Stimulated activated CD4-positive, alpha-beta T cell treated with anti-CD3 and anti-CD28 coated beads, Interleukin-15, amount 100 ng/mL, for 24 hours (primary cell): Measurements from ENCODE around the gene DMRT1.

Experiments used
- DNase-seq: peaks from one replicate; pipeline ENCODE4 v3.0.0-alpha.2; 2020

The DMRT1 gene

GRCh38 chr9:926976-927375 lies 85.5 kb downstream of the DMRT1 start:
- no peak for DNase-seq

DNA sequence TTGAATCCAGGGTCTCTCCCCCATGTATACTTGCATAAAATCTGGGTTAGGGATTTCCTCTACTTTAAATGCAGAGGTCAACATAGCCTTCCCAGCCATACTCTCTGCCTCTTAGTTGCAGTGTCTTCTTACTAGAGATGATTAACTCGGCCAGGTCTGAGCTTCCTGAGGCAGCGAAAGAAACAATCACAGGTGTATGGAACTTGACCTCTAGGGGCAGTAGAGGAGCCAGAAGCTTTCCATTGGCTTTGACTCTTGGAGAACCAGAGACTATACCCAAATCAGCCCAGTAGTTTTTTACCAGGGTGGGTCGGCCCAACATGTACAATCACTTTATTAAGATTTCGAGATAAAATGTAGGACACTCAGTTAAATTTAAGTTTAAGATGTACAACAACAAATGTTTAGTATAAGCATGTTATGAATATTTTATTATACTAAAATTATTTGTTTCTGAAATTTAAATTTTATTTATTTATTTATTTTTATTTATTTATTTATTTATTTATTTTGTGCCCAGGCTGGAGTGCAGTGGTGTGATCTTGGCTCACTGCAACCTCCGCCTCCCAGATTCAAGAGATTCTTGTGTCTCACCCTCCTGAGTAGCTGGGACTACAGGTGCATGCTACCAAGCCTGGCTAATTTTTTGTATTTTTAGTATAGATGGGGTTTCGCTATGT lies 87.0 kb downstream of the DMRT1 start:
- DNase-seq = peak; percentile 8

- no peak for DNase-seq
Measured at GRCh38 chr9:929719-930118, 88.2 kb downstream of the DMRT1 start.

DNA sequence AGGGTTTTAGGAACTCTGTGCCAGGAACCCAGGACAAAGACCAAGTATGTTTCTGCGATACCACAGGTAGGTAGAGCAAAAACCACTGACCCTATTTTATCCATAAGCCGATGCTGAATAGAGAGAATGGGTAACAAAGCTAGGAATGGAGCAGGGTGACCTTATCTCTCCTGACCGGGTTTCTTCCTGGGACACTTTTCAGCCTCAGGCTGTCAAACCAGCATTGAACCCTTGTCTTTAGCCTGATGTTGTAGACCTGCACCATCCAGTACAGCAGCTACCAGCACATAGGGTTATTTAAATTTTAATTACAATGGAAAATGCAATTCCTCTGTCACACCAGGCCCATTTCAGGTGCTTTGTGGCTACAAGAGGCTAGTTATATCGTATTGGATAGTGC lies 91.9 kb downstream of the DMRT1 start:
- no peak for DNase-seq

DNA sequence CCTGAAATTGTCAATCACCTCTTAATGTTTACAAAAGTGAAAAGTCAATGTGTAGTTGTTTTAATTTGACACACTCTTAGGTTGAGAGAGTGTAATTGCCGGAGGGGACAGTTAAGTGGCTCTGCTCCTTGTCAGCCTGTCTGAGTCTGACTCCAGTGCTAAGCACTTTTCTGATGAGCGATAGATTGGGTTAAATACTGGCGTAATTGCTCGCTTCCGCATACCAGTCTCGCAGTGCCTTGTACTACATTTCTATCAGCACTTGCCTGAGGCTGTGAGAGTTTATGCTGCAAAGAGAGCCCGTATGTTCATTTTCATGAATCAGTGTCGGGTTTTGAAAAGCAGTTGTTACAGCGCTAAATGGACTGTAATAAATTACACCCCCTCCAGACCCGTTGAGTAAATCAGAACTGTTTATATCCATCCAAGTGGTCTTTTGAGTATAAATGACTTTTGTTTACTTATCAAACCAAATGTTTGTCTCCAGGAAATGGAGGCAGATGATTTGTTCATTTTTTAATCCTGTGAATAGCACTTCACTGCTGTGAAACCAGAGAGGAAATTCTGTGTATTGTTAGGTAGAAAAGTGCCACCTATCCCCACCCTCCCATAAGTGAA lies 94.0 kb downstream of the DMRT1 start:
- DNase-seq = no peak

GRCh38 chr9:942805-943580 lies 101.5 kb downstream of the DMRT1 start:
- DNase-seq = no peak

DNA sequence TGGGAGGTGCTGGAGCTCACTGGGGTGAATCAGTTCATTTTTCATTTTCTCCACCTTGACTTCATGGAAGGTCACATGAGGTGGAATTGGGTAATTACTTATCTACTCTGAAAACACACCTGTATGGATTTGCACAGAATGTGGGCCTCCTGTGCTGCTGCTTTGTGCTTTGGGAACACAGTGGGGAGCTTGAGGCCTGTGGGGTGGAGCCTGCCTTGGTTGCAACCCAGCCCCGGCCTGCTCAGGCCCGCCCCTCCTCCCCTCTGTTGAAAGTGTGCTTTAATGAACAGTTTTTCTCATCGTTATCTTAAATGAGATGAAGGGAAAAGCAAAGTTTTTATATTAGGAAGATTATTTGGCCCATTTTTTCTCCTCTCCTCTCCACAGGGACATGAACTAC lies 106.5 kb downstream of the DMRT1 start:
- DNase-seq = no peak

- no peak for DNase-seq
Measured at GRCh38 chr9:948497-948896, 107.0 kb downstream of the DMRT1 start.

- DNase-seq = no peak
Measured at GRCh38 chr9:950139-950538, 108.6 kb downstream of the DMRT1 start.

- no peak for DNase-seq
Measured at GRCh38 chr9:952546-952945, 111.0 kb downstream of the DMRT1 start.

DNA sequence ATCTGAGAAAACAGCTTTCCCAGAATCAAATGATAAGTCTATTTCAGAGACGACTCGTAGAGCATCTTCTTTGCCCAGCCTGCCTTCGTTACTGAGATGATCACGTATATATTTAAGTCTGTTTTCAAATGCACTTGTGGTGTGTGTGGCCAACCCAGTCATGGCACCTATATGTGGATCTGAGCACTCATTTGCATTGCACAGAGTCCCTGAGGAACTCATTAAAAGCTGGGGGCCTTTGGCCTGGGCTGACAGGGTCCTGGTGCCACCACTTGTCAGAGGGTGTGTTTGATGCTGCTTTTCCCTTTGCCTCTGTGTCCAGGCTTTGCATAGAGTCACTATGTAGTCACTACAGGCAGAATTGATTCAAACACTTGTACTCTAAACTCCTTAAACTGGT lies 117.6 kb downstream of the DMRT1 start:
- DNase-seq = no peak

DNA sequence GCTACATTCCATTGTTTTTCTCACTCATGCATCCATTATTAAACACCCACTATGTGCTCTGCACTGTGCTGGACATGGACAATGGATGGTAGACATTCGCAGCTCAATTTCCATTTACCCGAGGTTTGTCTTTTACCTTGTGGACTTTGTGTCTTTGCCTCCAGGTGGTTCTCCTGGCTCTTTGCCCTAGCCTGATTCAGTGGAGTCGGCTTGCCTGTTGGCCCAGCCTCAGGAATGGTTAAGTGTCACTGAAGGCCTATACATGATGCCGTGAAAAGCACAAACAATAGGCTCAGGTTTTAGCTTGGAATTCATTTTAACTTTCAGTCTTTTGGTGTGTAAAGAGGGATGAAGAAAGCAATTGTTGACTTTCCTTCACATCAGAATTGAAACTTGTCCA lies 118.4 kb downstream of the DMRT1 start:
- no peak for DNase-seq

DNA sequence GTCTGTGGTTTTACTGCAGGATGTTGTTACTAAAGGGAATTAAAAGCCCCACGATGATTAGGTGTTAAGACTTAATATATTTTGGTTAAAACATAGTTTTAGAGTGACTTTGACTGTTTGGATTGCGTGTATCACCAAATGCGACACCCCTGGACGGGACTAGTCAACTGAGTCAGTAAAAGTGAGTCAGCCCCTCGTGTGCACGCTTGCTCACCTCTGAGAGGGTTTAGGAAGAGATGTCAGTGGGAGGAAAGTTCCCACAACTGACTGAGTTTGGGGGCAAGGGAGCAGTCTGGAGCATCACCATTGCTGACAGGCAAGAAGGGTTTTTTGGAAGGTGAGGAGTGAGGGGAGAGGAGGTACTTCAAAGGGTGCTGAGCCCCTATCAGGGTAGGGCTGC lies 120.5 kb downstream of the DMRT1 start:
- no peak for DNase-seq

DNA sequence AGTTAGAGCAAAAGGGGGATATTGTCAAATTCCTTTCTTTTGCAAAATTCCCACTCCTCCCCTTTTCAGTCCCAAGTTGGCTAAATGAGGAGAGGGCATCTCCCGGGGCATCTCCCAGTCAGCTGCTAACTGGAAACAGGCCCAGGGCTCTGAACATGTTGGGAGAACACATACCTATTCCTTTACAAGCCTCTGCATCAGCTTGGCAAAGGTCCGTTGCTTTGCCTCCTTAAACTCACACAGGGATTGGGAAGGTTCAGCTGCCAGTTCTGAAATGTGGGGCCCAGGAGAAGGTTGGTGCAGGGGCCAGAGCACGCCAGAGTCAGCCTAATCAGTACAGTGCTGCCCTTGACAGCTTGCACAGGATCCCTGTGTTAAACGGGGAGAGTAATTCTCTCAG lies 124.0 kb downstream of the DMRT1 start:
- no peak for DNase-seq

- no peak for DNase-seq
Measured at GRCh38 chr9:966870-967269, 125.4 kb downstream of the DMRT1 start.

DNA sequence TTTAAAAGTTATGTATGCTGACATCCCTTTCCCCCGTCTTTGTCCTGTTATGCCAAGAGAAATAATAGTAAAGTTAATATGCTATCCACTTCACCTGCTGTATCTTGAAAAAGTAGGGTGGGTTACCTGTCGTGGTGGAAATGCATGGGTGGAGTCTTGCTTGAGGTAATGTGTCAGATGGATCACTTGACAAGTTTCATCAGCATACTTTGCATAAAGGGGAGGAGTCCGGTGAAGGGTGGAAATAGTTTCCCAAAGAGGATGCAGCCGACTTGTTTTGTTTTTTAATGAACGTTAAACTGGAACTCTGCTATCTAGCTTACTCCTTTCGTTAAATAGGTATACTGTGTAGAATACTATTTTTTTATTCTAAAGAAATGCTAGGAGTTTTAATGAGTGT lies 125.9 kb downstream of the DMRT1 start:
- no peak for DNase-seq

- peak; percentile 6 for DNase-seq
Measured at GRCh38 chr9:967903-968641, 126.6 kb downstream of the DMRT1 start.

GRCh38 chr9:969310-970150 lies 128.0 kb downstream of the DMRT1 start:
- DNase-seq = peak; percentile 8

- DNase-seq = peak; percentile 4
Measured at GRCh38 chr9:970151-970996, 128.9 kb downstream of the DMRT1 start.

DNA sequence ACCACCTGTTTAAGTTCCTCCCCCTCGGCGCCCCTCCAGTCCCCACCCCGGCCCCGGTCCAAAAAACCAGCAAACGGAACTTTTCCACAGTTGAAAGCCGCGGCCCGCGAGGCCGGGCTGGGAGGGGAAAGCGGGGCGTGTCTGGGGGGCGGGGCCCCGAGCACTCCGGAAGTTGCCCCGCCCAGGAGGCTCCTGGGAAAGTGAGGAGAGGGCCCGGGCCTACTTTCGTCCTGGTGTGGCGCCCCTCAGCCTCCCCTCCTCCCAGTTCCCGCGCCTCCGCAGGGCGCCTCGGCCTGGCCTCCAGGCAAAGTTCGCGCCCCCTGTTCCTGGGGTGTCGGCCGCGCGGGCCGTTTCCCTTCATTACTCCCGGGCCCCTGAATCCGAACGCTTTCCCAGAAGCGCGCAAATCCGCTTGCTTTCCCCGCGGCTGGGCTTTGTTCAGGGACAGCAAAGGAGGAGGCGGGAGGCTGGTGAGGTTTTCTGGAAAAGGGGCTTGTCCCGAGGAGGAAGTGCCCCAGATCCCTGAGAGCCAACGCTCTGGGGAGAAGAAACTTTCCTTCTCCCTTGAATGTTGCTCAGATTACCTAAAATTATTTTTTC lies 130.5 kb downstream of the DMRT1 start:
- DNase-seq = peak; percentile 50
